ENCODE data around the gene ADM2.
"Not testable (repeated sequence)": the region's sequence is repeated elsewhere in the genome, so short reads cannot be mapped to it uniquely, and the experiment has no call there.

ADM2 gene

GRCh38 chr22:50481440-50482106, at the start of gene ADM2:
Gene ADM2 (plus strand): TSS chr22:50481543. CDS start chr22:50481848, 305 bp downstream.
- DNase-seq (ENCODE audit: low spot score) = peak; percentile 80
- TF ChIP-seq, protein P1, sequence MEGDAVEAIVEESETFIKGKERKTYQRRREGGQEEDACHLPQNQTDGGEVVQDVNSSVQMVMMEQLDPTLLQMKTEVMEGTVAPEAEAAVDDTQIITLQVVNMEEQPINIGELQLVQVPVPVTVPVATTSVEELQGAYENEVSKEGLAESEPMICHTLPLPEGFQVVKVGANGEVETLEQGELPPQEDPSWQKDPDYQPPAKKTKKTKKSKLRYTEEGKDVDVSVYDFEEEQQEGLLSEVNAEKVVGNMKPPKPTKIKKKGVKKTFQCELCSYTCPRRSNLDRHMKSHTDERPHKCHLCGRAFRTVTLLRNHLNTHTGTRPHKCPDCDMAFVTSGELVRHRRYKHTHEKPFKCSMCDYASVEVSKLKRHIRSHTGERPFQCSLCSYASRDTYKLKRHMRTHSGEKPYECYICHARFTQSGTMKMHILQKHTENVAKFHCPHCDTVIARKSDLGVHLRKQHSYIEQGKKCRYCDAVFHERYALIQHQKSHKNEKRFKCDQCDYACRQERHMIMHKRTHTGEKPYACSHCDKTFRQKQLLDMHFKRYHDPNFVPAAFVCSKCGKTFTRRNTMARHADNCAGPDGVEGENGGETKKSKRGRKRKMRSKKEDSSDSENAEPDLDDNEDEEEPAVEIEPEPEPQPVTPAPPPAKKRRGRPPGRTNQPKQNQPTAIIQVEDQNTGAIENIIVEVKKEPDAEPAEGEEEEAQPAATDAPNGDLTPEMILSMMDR (IDR thresholded peaks at IDR 0.05; ENCODE audit: borderline replicate concordance, control extremely low read depth, extremely low read depth, insufficient read depth, missing control alignments) = no peak
- in situ Hi-C loops (cut with MboI; ENCODE audit: low sequenced_read_pairs, unreplicated experiment) = no loop called here

- TF ChIP-seq, protein P1 (IDR thresholded peaks at IDR 0.05; ENCODE audit: borderline replicate concordance, control extremely low read depth, extremely low read depth, insufficient read depth, missing control alignments) = no peak
- no peak for DNase-seq (ENCODE audit: low spot score)
- in situ Hi-C loops (cut with MboI; ENCODE audit: low sequenced_read_pairs, unreplicated experiment) = no loop called here
Observed at GRCh38 chr22:50432131-50432876, 49.0 kb upstream of the ADM2 start.

GRCh38 chr22:50432877-50433510, 48.3 kb upstream of the ADM2 start:
- not testable (repeated sequence) for DNase-seq (ENCODE audit: low spot score)

DNA sequence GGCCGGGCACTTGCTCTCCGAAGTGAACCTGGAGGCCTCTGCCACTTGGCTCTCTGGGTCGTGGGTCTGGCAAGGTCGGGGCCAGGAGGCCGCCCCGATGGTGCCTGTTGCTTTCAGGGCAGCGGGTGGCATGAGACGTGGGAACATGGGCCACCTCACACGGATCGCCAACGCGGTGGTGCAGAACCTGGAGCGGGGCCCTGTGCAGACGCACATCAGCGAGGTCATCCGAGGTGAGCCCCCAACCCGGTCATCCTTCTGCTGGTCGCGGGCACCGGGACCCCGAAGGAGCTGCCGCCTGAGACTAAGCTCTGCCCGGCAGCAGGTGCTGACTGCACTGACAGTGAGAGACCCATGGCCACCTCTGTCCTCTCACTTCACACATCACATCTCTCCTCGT, 46.5 kb upstream of the ADM2 start:
- no peak for DNase-seq (ENCODE audit: low spot score)
- TF ChIP-seq, protein P1 (IDR thresholded peaks at IDR 0.05; ENCODE audit: borderline replicate concordance, control extremely low read depth, extremely low read depth, insufficient read depth, missing control alignments) = no peak
- in situ Hi-C loops (cut with MboI; ENCODE audit: low sequenced_read_pairs, unreplicated experiment) = no loop called here

More at GRCh38 chr22:50432877-50433510, 48.3 kb upstream of the ADM2 start:
- in situ Hi-C loops (cut with MboI; ENCODE audit: low sequenced_read_pairs, unreplicated experiment) = not testable (repeated sequence)

DNA sequence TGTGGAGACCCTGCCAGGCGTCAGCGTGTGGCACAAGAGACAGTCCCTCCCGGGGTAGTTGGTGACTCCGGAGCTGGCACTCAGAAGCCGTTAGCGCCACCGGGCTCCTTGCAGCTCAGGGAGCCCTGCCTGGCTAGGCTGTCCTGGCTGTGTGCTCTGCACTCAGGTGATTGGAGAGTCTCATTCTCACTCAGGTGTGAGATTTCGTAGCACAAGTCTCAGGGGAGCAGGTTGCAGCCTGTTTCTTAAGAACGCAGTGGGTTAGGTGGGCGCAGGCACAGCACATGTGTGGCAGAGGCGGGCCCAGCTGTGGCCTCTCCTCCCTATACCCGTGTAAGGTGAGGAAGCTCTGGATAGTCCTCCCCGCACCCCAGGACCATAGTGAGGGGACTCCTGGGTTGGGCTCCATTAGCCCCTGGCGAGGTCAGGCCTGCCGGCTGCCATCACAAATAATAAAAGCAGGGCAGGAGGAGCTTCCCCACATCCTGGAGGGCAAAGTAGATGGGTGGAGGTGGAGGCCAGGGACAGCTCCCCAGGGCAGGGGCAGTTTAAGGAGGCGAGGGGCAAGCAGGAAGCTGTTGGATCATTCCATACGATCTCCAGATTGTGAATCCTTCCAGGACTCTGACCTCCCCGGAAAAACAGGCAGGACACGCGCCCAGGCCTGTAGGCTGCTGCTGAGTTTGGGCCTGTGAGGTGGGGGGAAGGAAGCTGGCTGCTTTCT, 45.9 kb upstream of the ADM2 start:
- no peak for DNase-seq (ENCODE audit: low spot score)
- in situ Hi-C loops (cut with MboI; ENCODE audit: low sequenced_read_pairs, unreplicated experiment) = no loop called here
- TF ChIP-seq, protein P1 (IDR thresholded peaks at IDR 0.05; ENCODE audit: borderline replicate concordance, control extremely low read depth, extremely low read depth, insufficient read depth, missing control alignments) = no peak

GRCh38 chr22:50436015-50436830, 45.1 kb upstream of the ADM2 start:
- in situ Hi-C loops (cut with MboI; ENCODE audit: low sequenced_read_pairs, unreplicated experiment) = no loop called here
- DNase-seq (ENCODE audit: low spot score) = no peak

More at GRCh38 chr22:50436015-50436830, 45.1 kb upstream of the ADM2 start:
- TF ChIP-seq, protein P1 (IDR thresholded peaks at IDR 0.05; ENCODE audit: borderline replicate concordance, control extremely low read depth, extremely low read depth, insufficient read depth, missing control alignments) = no peak
